ENCODE data around the gene FAM227A. TPM values are rescaled to one million over a fixed set of nuclear protein-coding genes. Genes with fewer than 3 reads are reported as not detected.

Gene FAM227A
- total and polyA plus RNA-seq, 2 of the 13 experiments (the other 11 are each of a cell fraction or from before 2014, with no cell fraction given), result 1.0 to 1.5 TPM

- TF ChIP-seq NFKBIZ (CRISPR knock-in tag; IDR thresholded peaks at IDR 0.05) (no peak), AGO2 (optimal IDR thresholded peaks at IDR 0.05; ENCODE audit: low read depth, low read length) (no peak), HNF4G (IDR thresholded peaks at IDR 0.05; ENCODE audit: borderline replicate concordance, low read depth, low read length) (no peak), HNF4G (CRISPR knock-in tag; IDR thresholded peaks at IDR 0.05; ENCODE audit: borderline replicate concordance, low read depth) (no peak), ZUFSP (CRISPR knock-in tag; IDR thresholded peaks at IDR 0.05; ENCODE audit: borderline replicate concordance) (no peak), HOXD1 (CRISPR knock-in tag; IDR thresholded peaks at IDR 0.05) (peak; percentile 60; the same call in 1 of the 2 replicates), CBFB (CRISPR knock-in tag; IDR thresholded peaks at IDR 0.05) (no peak), STAG1 (CRISPR knock-in tag; IDR thresholded peaks at IDR 0.05) (peak; percentile 2; the same call in 1 of the 2 replicates), ZBTB7A (CRISPR knock-in tag; IDR thresholded peaks at IDR 0.05) (peak; percentile 79), ZNF431 (CRISPR knock-in tag; IDR thresholded peaks at IDR 0.05; ENCODE audit: borderline replicate concordance, low read depth) (no peak), SOX5 (CRISPR knock-in tag; IDR thresholded peaks at IDR 0.05; ENCODE audit: borderline replicate concordance) (peak; percentile 91), ZBTB42 (CRISPR knock-in tag; IDR thresholded peaks at IDR 0.05) (0 out of 2 replicates have a peak, but pooled peaks have one; percentile 69), POLR2G (IDR thresholded peaks at IDR 0.05; ENCODE audit: low read depth, low read length) (peak; percentile 66), DNMT3B (CRISPR knock-in tag; conservative IDR thresholded peaks at IDR 0.05) (no peak), ZNF792 (CRISPR knock-in tag; IDR thresholded peaks at IDR 0.05) (no peak), PRPF4 (IDR thresholded peaks at IDR 0.05; ENCODE audit: low read depth, low read length, poor library complexity, severe bottlenecking) (no peak), SP5 (CRISPR knock-in tag; IDR thresholded peaks at IDR 0.05; ENCODE audit: borderline replicate concordance, low read depth) (peak; percentile 83), HOXA9 (CRISPR knock-in tag; IDR thresholded peaks at IDR 0.05; ENCODE audit: borderline replicate concordance) (no peak), IKZF5 (CRISPR knock-in tag; IDR thresholded peaks at IDR 0.05) (no peak), KDM5A (IDR thresholded peaks at IDR 0.05; ENCODE audit: borderline replicate concordance, low read length) (peak; percentile 76; the same call in 1 of the 2 replicates), RFXAP (CRISPR knock-in tag; IDR thresholded peaks at IDR 0.05; ENCODE audit: borderline replicate concordance) (0 out of 2 replicates have a peak, but pooled peaks have one; percentile 18), MZF1 (CRISPR knock-in tag; IDR thresholded peaks at IDR 0.05; ENCODE audit: borderline replicate concordance) (no peak), ONECUT2 (CRISPR knock-in tag; IDR thresholded peaks at IDR 0.05) (no peak), PAWR (CRISPR knock-in tag; IDR thresholded peaks at IDR 0.05; ENCODE audit: borderline replicate concordance) (no peak), ATF7-NPFF (CRISPR knock-in tag; IDR thresholded peaks at IDR 0.05; ENCODE audit: low read depth) (peak; percentile 77), MIER2 (CRISPR knock-in tag; IDR thresholded peaks at IDR 0.05) (no peak), ZKSCAN8 (CRISPR knock-in tag; IDR thresholded peaks at IDR 0.05; ENCODE audit: borderline replicate concordance) (no peak), NFE2L1 (CRISPR knock-in tag; IDR thresholded peaks at IDR 0.05; ENCODE audit: borderline replicate concordance) (no peak), SOX13 (IDR thresholded peaks at IDR 0.05) (0 out of 2 replicates have a peak, but pooled peaks have one; percentile 30), SOX13 (CRISPR knock-in tag; conservative IDR thresholded peaks at IDR 0.05 in 1 of 2, IDR thresholded peaks at IDR 0.05 in 1 of 2) (peak in 1 of 2 experiments; percentile 91; a peak in 2 of 4 replicates)
These were observed at the start of gene FAM227A, which contains the start of gene CBY1 (continued) for GRCh38 chr22:38656256-38657044.

Measured in HepG2 (cell line).